ENCODE results near the gene USP33.
"Not testable (repeated sequence)": the region's sequence is repeated elsewhere in the genome, so short reads cannot be mapped to it uniquely, and the experiment has no call there.

USP33 gene

GRCh38 chr1:77697441-77697840 is 62.2 kb downstream of the USP33 start:
- H3K4me1 ChIP-seq (ENCODE audit: control insufficient read depth in 2 of 2, insufficient read depth in 2 of 2, low read length in 2 of 2) = no peaks in the 10 kb centered on the region
- no peak overlapping the region for H3K27ac ChIP-seq (ENCODE audit: low read depth in 2 of 2, low read length in 2 of 2)
- peaks cover 5 to 20% of the 10 kb centered on the region in 2 donors for H3K36me3 ChIP-seq (ENCODE audit: control insufficient read depth in 2 of 2, insufficient read depth in 2 of 2, low read length in 2 of 2)
- no peak overlapping the region for H3K4me3 ChIP-seq (ENCODE audit: low read length in 2 of 2)
- no peaks in the 10 kb centered on the region for H3K27me3 ChIP-seq (ENCODE audit: control insufficient read depth in 2 of 2, insufficient read depth in 2 of 2, low read length in 2 of 2)
- no peaks in the 10 kb centered on the region for H3K9me3 ChIP-seq (ENCODE audit: control insufficient read depth in 2 of 2, low read length in 2 of 2)
- no peak overlapping the region for H3K9ac ChIP-seq (ENCODE audit: low read depth in 1 of 2, low read length in 2 of 2)

GRCh38 chr1:77688939-77689338 is 70.7 kb downstream of the USP33 start:
- H3K9me3 ChIP-seq (ENCODE audit: control insufficient read depth in 2 of 2, low read length in 2 of 2) = no peaks in the 10 kb centered on the region
- H3K4me1 ChIP-seq (ENCODE audit: control insufficient read depth in 2 of 2, insufficient read depth in 2 of 2, low read length in 2 of 2) = peaks cover 0 to 3% of the 10 kb centered on the region in 2 donors
- no peak overlapping the region for H3K9ac ChIP-seq (ENCODE audit: low read depth in 1 of 2, low read length in 2 of 2)
- H3K27me3 ChIP-seq (ENCODE audit: control insufficient read depth in 2 of 2, insufficient read depth in 2 of 2, low read length in 2 of 2) = no peaks in the 10 kb centered on the region
- no peak overlapping the region for H3K27ac ChIP-seq (ENCODE audit: low read depth in 2 of 2, low read length in 2 of 2)
- peaks cover 1 to 2% of the 10 kb centered on the region in 2 donors for H3K36me3 ChIP-seq (ENCODE audit: control insufficient read depth in 2 of 2, insufficient read depth in 2 of 2, low read length in 2 of 2)
- H3K4me3 ChIP-seq (ENCODE audit: low read length in 2 of 2) = no peak overlapping the region

- Histone ChIP-seq H3K4me3 (ENCODE audit: low read length in 2 of 2) (peak overlapping the region in 1 of 2 donors; percentile 20), H3K36me3 (ENCODE audit: control insufficient read depth in 2 of 2, insufficient read depth in 2 of 2, low read length in 2 of 2) (no peaks in the 10 kb centered on the region), H3K27me3 (ENCODE audit: control insufficient read depth in 2 of 2, insufficient read depth in 2 of 2, low read length in 2 of 2) (no peaks in the 10 kb centered on the region), H3K9me3 (ENCODE audit: control insufficient read depth in 2 of 2, low read length in 2 of 2) (no peaks in the 10 kb centered on the region), H3K9ac (ENCODE audit: low read depth in 1 of 2, low read length in 2 of 2) (no peak overlapping the region), H3K4me1 (ENCODE audit: control insufficient read depth in 2 of 2, insufficient read depth in 2 of 2, low read length in 2 of 2) (peaks cover 0 to 8% of the 10 kb centered on the region in 2 donors), H3K27ac (ENCODE audit: low read depth in 2 of 2, low read length in 2 of 2) (no peak overlapping the region)
These were observed 72.1 kb downstream of the USP33 start for GRCh38 chr1:77687519-77687906.

GRCh38 chr1:77686796-77687518 is 72.7 kb downstream of the USP33 start:
- Histone ChIP-seq H3K4me3 (ENCODE audit: low read length in 2 of 2) (no peak overlapping the region), H3K9ac (ENCODE audit: low read depth in 1 of 2, low read length in 2 of 2) (no peak overlapping the region), H3K27ac (ENCODE audit: low read depth in 2 of 2, low read length in 2 of 2) (no peak overlapping the region), H3K4me1 (ENCODE audit: control insufficient read depth in 2 of 2, insufficient read depth in 2 of 2, low read length in 2 of 2) (peaks cover 0 to 10% of the 10 kb centered on the region in 2 donors), H3K9me3 (ENCODE audit: control insufficient read depth in 2 of 2, low read length in 2 of 2) (no peaks in the 10 kb centered on the region), H3K27me3 (ENCODE audit: control insufficient read depth in 2 of 2, insufficient read depth in 2 of 2, low read length in 2 of 2) (no peaks in the 10 kb centered on the region), H3K36me3 (ENCODE audit: control insufficient read depth in 2 of 2, insufficient read depth in 2 of 2, low read length in 2 of 2) (no peaks in the 10 kb centered on the region)

GRCh38 chr1:77683160-77684148 is 76.2 kb downstream of the USP33 start:
- Histone ChIP-seq H3K4me1 (ENCODE audit: control insufficient read depth in 2 of 2, insufficient read depth in 2 of 2, low read length in 2 of 2) (peaks cover 7 to 13% of the 10 kb centered on the region in 2 donors), H3K4me3 (ENCODE audit: low read length in 2 of 2) (peak overlapping the region; percentile 96 to 100), H3K9ac (ENCODE audit: low read depth in 1 of 2, low read length in 2 of 2) (peak overlapping the region; percentile 56 to 75), H3K36me3 (ENCODE audit: control insufficient read depth in 2 of 2, insufficient read depth in 2 of 2, low read length in 2 of 2) (no peaks in the 10 kb centered on the region), H3K27me3 (ENCODE audit: control insufficient read depth in 2 of 2, insufficient read depth in 2 of 2, low read length in 2 of 2) (no peaks in the 10 kb centered on the region), H3K27ac (ENCODE audit: low read depth in 2 of 2, low read length in 2 of 2) (peak overlapping the region; percentile 93), H3K9me3 (ENCODE audit: control insufficient read depth in 2 of 2, low read length in 2 of 2) (no peaks in the 10 kb centered on the region)

- Histone ChIP-seq H3K4me1 (ENCODE audit: control insufficient read depth in 2 of 2, insufficient read depth in 2 of 2, low read length in 2 of 2) (peaks cover 7 to 13% of the 10 kb centered on the region in 2 donors), H3K4me3 (ENCODE audit: low read length in 2 of 2) (peak within 1 kb of the TSS; percentile 96 to 100), H3K27ac (ENCODE audit: low read depth in 2 of 2, low read length in 2 of 2) (peak within 1 kb of the TSS; percentile 93), H3K27me3 (ENCODE audit: control insufficient read depth in 2 of 2, insufficient read depth in 2 of 2, low read length in 2 of 2) (no peaks in the 10 kb centered on the region), H3K9ac (ENCODE audit: low read depth in 1 of 2, low read length in 2 of 2) (peak within 1 kb of the TSS; percentile 75 to 87), H3K36me3 (ENCODE audit: control insufficient read depth in 2 of 2, insufficient read depth in 2 of 2, low read length in 2 of 2) (no peaks in the 10 kb centered on the region), H3K9me3 (ENCODE audit: control insufficient read depth in 2 of 2, low read length in 2 of 2) (no peaks in the 10 kb centered on the region)
These were observed 77.0 kb downstream of the USP33 start, which contains the start of gene ZZZ3 for GRCh38 chr1:77682460-77683159. Gene ZZZ3 (minus strand): TSS chr1:77682658. CDS start chr1:77633354, 49,304 bp downstream.

GRCh38 chr1:77680173-77680572 is 79.5 kb downstream of the USP33 start:
- H3K9me3 ChIP-seq (ENCODE audit: control insufficient read depth in 2 of 2, low read length in 2 of 2) = no peaks in the 10 kb centered on the region
- H3K4me1 ChIP-seq (ENCODE audit: control insufficient read depth in 2 of 2, insufficient read depth in 2 of 2, low read length in 2 of 2) = peaks cover 7 to 13% of the 10 kb centered on the region in 2 donors

GRCh38 chr1:77678660-77679610 is 80.7 kb downstream of the USP33 start:
- Histone ChIP-seq H3K4me3 (ENCODE audit: low read length in 2 of 2) (no peak overlapping the region), H3K36me3 (ENCODE audit: control insufficient read depth in 2 of 2, insufficient read depth in 2 of 2, low read length in 2 of 2) (no peaks in the 10 kb centered on the region), H3K9me3 (ENCODE audit: control insufficient read depth in 2 of 2, low read length in 2 of 2) (no peaks in the 10 kb centered on the region), H3K27me3 (ENCODE audit: control insufficient read depth in 2 of 2, insufficient read depth in 2 of 2, low read length in 2 of 2) (no peaks in the 10 kb centered on the region), H3K9ac (ENCODE audit: low read depth in 1 of 2, low read length in 2 of 2) (no peak overlapping the region), H3K27ac (ENCODE audit: low read depth in 2 of 2, low read length in 2 of 2) (no peak overlapping the region), H3K4me1 (ENCODE audit: control insufficient read depth in 2 of 2, insufficient read depth in 2 of 2, low read length in 2 of 2) (peaks cover 7 to 11% of the 10 kb centered on the region in 2 donors)

More at GRCh38 chr1:77680173-77680572, 79.5 kb downstream of the USP33 start:
- Histone ChIP-seq H3K36me3 (ENCODE audit: control insufficient read depth in 2 of 2, insufficient read depth in 2 of 2, low read length in 2 of 2) (no peaks in the 10 kb centered on the region), H3K27ac (ENCODE audit: low read depth in 2 of 2, low read length in 2 of 2) (no peak overlapping the region), H3K9ac (ENCODE audit: low read depth in 1 of 2, low read length in 2 of 2) (no peak overlapping the region), H3K4me3 (ENCODE audit: low read length in 2 of 2) (no peak overlapping the region), H3K27me3 (ENCODE audit: control insufficient read depth in 2 of 2, insufficient read depth in 2 of 2, low read length in 2 of 2) (no peaks in the 10 kb centered on the region)

GRCh38 chr1:77674807-77675206 is 84.8 kb downstream of the USP33 start:
- not testable (repeated sequence) for H3K27me3 ChIP-seq (ENCODE audit: control insufficient read depth in 2 of 2, insufficient read depth in 2 of 2, low read length in 2 of 2); H3K36me3 ChIP-seq (ENCODE audit: control insufficient read depth in 2 of 2, insufficient read depth in 2 of 2, low read length in 2 of 2); H3K4me3 ChIP-seq (ENCODE audit: low read length in 2 of 2); H3K4me1 ChIP-seq (ENCODE audit: control insufficient read depth in 2 of 2, insufficient read depth in 2 of 2, low read length in 2 of 2); H3K9ac ChIP-seq (ENCODE audit: low read depth in 1 of 2, low read length in 2 of 2); H3K9me3 ChIP-seq (ENCODE audit: control insufficient read depth in 2 of 2, low read length in 2 of 2); H3K27ac ChIP-seq (ENCODE audit: low read depth in 2 of 2, low read length in 2 of 2)
